HG03439 (cell line): ENCODE results near the gene ROR1.
"Not testable (repeated sequence)": the region's sequence is repeated elsewhere in the genome, so short reads cannot be mapped to it uniquely, and the experiment has no call there.

Source experiments
- ATAC-seq: cut with Tn5 transposase; IDR thresholded peaks from one replicate; pipeline ENCODE4 v1.9.1; 2021; ENCODE audit warnings: mild to moderate bottlenecking, moderate library complexity; ENCODE audit not compliant: unreplicated experiment

The ROR1 gene

DNA sequence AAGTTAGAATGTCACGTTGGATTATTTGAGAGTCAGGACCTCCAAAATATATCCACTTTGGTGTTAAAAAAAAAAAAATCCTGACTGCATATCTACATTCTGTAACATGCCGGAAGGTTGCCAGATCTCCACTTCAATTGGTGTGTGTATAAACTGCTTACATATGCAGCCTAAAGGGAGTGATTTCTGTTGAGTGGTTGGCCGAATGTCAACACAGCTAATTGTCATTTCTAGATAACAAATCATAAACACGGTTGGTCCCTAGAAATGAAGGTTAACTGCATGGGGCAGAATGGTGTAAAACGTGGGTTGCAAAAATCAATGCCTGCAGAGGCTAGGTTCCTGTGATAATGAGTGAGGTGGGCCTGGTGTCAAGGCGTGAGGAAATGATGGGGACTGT, 15.0 kb upstream of the ROR1 start:
- ATAC-seq: no peak

DNA sequence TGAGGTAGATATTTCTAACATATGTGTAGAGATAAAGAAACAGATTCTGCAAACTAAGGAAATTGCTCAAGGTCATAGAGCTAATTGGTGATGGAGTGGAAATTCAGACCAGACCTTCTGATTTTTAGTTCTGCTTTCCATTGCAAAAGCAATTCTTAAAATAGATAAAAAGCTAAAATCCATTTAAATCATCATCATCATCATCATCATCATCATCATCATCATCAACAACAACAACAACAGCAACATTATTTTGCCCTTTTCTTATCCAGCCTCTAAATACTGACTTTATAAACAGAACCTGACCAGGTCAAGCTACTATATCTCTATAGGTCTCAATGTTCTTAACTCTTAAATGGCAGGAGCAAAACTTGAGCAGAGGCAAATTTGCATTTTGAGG, 14.0 kb upstream of the ROR1 start:
- no peak for ATAC-seq

DNA sequence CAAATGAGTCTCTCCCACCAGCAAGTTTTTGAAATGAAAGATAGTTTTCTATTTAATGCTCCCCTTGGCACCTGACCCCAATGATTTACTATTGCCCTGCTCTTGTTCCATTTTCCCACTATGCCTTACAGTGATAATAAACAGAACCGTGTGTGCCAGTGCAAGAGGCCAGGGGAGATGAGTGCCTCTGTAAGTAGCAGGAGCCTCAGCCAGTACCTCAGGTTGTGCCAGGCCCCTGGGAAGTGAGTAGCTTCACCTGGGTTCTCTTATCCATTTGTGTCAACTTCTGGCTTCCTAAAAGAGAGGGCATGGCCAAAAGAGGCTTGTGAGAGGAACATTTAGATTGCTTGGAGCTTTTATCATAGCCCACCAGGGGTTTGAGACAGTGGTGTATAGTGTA, 3.4 kb upstream of the ROR1 start:
- ATAC-seq: no peak

DNA sequence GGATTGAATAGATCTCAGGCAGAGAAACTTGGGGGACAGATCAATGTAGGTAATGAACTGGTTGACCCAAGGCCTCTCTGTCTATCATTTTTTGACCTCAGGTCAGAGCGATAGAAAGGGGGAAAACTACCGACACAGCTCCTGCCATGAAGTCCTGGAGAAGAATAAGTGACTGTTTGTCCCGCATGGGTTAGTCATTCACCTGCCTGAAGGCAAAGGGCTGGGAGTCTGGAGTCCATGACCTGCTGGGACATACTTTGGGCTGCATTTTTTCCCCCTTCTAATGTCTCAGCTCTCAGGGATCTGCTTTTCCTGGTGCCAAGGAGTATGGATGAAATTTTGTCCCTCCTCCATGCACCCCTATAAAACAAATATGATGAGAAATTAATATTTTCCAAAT, 1.6 kb upstream of the ROR1 start:
- no peak for ATAC-seq

DNA sequence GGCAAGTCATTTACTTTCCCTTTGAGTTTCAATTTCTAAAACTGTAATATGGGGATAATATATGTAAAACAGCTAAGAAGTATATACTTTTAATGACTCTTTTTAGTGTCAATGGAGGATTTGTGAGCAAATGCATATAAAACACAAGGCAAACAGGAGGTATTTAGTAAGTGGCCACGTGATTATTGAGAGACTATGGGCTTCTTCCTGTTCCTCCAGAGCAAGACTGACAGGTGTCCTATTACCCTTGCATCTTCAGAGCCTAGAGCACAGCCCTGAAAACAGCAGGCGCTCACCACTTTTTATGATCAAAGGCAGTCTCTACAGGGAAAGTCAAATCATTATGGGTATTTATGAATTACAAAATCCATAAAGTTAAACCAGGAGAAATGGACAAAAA, 941 bp upstream of the ROR1 start:
- ATAC-seq: no peak

DNA sequence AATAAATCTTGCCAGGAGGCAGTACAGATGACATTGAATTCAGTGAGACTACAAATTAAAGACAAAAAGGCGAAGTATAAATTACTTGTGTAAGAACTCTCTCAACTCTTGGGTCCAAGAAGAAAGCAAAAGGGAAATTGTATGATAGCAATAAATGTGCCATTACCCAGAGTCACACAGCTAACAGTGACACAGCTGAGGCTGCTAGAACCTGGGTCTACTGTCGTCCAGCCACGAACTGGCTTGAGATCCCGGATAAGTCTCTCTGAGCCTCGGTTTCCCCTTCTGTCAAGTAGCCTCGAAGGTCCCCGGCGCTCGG, 362 bp upstream of the ROR1 start:
- ATAC-seq: no peak

DNA sequence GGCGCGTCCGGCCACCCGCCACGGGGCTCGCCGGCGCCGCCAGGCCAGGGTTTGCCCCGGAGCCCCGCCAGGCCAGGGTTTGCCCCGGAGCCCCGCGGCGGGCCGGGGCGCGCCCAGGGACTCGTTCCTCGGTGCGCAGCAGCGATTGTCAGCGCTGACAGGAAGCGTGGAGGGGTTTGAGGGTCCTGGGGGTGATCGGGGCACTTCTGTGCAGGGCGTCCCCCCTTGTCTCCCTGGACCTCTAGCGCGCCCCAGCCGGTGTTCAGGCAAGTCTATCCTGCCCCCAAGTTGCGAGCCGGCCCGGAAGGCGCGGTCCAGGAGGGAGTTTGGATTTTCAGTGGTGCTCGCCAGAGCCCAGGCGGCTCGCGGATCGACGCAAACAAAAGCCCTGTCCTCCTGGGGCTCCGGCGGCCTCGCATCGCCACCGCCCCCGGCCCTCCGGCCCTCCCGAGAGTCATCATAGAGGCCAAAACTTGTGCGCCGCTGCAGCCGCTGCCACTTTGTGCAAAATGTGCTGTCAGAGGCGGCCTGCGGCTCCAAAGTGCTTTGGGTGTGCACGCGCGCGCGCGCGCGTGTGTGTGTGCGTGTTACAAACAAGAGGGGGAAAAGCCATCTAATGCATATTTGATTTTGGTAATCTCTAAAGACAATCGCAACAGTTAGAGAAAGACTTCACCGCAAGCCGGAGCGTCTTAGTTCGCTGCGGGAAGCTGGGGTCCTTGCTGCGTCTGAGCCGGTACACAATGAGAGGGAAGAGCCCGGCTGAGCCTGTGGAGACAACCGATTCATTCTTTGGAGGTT, 1.0 kb downstream of the ROR1 start:
- ATAC-seq: no peak

DNA sequence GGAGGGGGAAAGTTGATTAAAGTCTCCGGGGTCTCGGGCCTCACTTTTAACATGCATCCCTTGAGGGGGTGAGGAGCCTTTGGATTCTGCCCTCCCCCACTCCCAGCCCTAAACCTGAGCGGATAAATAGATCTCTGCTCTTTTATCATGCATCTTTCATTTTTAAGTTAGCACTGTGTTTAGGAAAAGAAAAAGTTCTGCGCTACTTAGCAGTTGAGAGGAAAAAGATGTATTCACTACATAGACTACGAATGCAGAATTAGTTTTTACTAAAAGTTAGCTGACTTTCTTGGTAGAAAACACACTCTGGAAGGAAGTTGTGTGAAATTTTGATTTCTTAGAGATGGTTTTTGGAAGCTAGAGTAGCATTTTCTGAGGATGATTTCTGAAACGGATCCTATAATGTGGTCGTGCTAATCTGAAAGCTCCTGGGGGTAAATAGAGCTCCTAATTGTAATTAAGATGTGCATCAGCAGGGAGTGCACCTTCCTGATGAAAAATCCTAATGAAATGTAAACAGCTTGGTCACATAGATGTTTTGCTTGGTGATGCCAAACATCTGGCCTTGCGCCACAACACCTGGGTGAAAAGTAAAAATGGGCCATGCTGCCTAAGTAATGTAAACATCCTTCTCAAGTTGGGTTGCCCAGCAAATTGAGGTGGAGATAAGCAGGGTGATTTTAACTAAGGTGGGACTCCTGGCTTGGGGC, 1.8 kb downstream of the ROR1 start:
- ATAC-seq: no peak

DNA sequence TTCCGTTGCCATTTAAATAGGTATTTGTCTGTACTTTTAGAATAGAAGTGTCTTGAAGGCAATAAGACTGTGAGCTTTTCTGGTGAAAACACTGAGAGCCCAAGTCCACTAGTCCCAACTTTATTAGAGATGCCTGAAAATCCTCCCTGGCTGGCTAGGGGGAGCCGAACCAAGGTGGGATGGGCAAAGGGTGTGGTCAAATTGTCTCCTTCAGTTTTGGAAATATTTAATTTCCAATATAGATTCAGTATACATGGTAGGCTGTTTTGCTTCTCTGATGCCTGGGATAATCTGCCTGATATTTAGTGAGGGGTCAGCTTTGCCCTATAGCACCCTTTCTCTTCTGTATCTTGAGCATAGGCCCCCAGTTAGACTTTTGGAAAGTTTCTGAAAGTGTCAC, 3.5 kb downstream of the ROR1 start:
- no peak for ATAC-seq

DNA sequence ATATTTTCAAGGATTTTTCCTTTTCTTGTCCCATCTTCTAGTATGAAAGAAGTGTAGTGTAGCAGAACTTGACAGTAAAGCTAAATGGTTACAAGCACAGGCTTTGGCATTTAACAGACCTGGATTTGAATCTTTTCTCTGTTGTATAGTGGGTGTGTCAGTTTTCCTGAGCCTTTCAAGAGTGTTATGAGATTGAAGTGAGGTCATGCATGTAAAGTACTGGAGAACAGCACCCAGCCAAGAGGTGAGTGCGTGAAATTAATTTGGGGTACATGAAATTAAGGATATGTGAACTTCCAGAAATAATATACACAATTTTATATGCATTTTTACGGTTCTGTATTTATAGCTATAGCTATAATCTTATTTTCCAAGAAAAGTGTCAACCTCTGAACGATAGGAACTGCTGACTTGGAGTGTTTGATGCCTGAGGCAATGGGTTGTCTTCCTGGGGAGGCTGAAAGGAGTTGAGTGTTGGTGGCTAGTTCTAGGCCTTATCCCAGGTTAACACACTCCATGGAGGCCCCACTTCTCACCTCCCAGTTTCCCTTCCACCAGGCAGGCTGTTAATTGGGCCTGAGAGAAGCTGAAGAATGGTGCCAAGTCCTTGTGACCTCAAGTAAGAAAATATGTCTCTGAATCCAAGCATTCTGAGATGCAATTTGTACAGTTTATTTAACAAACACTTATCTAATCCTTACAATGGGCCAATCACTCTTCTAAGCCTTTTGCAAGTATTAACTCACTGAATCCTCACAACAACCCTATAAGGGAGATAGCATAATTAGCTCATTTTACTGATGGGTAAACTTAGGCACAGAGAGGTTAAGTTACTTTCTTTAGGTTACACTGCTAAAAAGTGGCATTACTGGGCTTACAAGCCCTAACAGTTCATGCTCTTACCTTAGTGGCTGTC, 4.4 kb downstream of the ROR1 start:
- no peak for ATAC-seq

DNA sequence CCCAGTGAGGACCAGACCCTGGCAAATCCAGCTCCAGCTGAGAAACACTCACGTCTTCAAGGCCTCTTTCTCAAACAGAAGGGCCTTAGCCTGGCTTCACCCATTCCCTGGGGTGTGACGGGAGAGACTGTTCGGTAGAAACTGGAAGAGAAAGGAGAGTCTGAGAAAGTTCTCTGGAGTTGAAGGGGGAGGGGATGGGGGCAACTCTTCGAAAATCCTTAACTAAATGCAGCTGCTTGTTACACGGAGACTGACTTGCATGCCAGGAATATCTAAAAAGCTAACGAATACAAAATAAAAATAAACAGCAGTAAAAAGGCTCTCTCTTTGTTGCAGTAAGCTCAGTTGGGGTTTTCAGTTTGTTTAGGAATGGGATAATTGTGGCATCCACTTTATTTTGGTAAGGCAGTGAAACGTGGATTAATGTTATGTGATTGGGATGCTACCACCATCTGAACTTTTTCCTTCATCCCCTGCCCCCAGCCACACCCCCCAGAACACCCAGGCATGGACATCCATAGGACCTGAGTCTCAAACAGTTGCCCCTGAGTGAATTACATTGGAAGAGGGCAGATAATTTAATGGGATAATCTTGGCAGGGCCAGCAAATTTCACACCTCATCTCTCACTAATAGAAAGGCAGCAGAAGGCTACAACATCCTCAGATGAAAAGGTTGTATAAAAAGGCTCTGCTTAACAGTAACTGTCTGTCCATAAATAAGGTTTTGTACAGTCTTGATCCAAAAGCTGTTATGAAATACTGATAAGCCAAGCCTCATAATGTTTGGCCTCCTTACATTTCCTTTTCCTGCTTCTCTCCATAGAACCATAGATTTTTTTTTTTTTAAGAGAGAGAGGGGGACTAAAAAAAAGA, 5.8 kb downstream of the ROR1 start:
- ATAC-seq: no peak

DNA sequence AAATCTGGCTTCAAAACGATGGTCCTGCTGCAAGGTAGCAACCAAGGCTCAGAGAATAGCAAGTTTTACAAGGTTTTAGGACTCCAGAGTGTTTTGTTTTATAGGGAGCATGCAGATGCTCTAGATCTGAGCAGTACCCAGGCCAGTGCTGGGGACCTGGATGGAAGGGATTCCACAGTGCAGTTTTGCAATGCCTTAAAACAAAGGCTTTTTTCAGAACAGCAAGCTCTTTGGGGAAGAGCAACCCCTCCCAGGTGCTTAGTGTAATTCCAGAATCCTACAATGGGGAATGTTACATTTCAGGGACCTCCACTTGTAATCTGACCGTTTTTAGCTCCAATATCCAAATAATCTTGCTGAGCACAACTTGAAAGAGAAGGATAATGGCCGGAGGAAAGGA, 6.7 kb downstream of the ROR1 start:
- ATAC-seq: no peak

DNA sequence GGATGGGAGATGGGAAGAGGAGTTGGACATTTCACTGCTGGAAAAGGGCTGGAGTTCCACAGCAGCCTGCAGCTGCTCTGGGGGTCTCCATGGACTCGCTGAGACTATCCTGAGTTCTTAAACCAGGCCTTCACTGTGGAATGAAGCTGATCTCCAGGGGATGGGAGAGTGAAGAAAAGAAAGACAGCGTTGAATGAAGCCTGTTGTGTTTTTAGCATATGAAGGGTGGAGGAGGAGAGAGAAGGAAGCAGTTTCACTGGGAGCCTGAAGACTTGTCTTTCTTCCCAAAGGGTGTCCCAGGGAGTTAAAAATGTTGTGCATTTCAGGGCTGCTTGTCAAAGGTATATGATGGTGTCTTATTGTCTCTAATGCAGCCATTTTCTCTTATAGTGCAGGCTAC, 9.2 kb downstream of the ROR1 start:
- no peak for ATAC-seq

DNA sequence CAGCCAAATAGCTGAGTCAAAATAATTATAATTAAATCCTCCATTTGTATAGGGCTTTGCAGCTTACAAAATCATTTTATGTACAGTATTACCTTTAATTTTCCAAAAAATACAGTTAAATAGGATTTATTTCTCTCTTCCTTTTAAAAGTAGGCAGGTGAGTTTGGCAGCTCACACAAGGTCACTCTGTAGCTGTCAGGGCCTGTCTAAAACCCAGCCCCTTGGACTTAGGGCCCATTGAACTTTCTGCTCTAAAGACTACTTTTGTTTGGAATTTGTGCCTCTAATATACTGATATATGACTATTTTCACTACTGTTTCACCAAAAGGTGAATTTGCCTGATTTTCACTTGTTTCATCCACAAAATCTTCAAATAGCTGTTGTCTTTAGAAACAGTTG, 10.3 kb downstream of the ROR1 start:
- ATAC-seq: no peak

DNA sequence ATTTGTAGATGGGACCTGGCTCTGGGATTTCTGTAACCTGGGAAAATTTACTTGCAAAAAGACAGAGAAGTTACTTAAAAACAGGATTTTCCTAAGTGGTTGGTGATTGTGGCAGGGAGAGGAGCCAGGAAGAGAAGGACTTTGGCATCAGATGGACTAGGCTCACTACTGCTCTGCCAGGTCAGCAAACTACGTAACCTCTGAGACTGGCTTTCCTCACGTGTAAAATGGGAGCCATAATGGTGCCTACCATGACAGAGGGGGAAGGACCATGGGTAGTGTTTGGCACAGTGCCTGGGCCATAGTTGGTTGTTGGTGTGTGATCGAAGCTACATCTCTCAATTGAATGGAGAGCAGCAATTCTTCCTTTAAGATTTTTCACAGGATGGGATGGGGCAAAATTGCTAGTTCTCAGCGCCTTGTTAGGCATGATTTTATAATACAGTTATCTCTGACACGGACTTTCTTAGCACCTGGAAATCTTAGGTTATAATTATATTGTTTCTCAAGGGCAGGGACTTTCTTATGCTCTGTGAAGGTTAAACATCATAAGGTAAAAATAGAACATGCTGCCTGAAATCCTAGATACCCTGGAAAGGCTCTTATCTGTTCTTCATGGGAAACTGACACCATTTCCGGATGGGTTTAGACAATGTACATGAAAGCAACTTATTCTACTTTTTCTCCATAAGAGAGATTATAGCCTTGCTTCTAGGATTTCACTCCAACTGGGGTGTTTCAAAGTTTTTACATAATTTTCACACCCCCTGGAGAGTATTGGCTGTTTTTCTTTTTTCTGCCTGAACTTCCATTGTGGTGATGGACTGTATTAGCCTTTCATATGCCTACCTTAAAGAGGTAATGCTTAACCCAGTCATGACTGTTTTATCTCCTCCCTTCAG, 10.9 kb downstream of the ROR1 start:
- ATAC-seq: no peak

DNA sequence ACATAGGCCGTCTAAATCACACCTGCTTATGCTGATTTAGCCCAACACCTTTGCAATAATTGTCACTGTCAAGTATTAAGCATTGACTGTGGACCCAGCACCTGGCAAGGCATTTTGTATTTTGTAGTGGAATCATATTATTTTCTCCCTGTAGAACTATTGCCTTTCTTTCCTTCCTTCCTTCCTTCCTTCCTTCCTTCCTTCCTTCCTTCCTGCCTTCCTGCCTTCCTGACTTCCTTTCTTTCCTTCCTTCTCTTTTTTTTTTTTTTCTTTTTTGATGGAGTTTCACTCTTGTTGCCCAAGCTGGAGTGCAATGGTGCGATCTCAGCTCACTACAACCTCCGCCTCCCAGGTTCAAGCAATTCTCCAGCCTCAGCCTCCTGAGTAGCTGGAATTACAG, 13.5 kb downstream of the ROR1 start:
- ATAC-seq: not testable (repeated sequence)

DNA sequence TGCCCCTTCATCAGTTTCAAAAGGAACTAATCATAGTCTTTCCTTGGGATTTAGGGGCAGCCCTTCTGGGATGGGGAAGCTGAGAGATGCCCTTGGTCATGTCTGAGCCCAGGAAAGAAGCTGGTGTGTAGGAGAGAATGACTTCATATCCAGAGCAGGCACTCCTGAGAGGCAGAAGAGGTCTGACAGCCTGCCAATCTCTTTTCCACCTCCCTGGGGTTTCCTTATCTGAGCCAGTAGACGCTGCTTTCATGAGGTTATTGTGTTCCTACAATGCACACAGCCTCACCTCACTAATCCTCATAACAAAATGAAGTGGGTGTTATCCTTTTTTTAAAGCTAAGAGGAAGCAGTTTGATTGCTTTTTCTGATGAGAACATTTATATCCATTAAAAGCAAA, 14.1 kb downstream of the ROR1 start:
- no peak for ATAC-seq

DNA sequence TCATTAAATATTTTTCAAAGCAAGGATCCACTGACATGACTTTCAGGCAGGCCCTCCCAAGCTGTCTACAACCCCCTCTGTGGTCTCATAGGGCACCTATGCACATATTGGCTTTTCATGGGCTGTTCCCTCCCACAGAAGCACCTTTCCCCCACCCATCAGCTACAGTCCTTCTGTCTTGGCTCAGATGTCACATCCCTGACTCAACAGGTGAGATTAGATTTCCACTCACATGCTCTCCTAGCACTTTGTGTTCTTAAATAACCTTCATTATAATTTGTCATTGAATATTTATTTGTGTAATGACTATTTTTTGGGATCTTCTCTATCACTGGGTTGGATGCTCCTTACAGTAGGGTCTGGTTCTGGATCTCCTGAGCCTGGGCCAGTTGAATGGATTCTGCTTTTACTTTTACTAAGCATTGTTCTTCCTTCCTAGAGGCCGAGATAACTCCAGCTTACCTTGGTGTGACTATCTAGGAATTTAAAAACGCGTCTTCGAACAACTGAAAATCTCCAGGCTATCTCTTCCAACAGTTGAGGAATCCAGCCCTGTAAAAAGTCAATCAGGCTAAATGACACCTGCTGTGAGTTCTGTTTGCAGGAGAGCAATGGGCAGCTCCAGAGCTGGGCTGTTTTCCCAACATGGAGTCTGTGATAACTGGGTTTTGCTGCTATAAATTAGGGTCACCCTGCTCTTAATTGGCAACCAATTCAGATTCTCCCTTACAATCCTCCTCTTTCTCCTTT, 16.2 kb downstream of the ROR1 start:
- ATAC-seq: no peak

DNA sequence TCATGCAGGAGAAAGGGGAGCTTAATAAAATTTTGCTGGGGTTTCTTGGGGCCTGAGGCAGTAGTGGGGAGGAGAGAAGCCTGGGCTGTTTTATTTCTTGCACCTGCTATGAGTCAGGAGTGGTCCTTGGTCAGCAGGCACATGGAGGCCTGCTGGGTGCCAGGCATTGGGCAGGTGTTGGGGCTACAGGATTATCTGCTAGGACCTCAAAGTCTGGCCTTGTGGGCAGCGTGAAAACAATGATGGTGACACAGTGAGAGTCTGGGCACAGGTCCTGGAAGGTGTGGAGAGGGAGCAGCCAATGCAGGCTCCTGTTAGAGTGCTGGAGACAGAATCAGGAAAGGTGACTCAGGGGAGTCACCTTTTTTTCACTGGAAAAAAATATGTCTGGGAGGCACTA, 17.2 kb downstream of the ROR1 start:
- ATAC-seq: no peak
